ENCODE measurements around the gene IPO11.

GRCh38 chr5:62533597-62533996, 121.0 kb downstream of the IPO11 start:
- TF ChIP-seq CTCF (conservative IDR thresholded peaks at IDR 0.05; ENCODE audit: low read depth, low read length): no peak
- TF ChIP-seq EZH2 (IDR thresholded peaks at IDR 0.05; ENCODE audit: borderline replicate concordance, low read depth, low read length, poor library complexity, severe bottlenecking): no peak

All from A673 (cell line).